Endothelial cell of umbilical vein (primary cell): ENCODE results near the gene OPN1SW. TPM values are rescaled to one million over a fixed set of nuclear protein-coding genes. Genes with fewer than 3 reads are reported as not detected.

ENCODE experiments used
- BruUV-seq: library from RNA; stranded (reverse); fragments of 400-500 nt; replicated peaks from 2 replicates; lab custom pipeline; 2021; lab: Mats Ljungman, UMichigan
- CTCF ChIA-PET: fragments of 300-600, 350-600 bp; sonication (Branson Sonifier 250); formaldehyde crosslinking; loops from one replicate; lab custom pipeline; 2021; ENCODE audit warnings: antibody characterized with exemption, inconsistent platforms; lab: Charles Lee
- POLR2A ChIA-PET: fragments of 300-600, 350-600 bp; sonication (Branson Sonifier 250); formaldehyde crosslinking; loops from one replicate; lab custom pipeline; 2021; ENCODE audit warnings: antibody characterized with exemption, inconsistent platforms; lab: Charles Lee
- DNase-seq: peaks from one replicate; pipeline ENCODE4 v3.0.0-alpha.2; 2011; ENCODE audit warnings: low read depth, low spot score
- FAIRE-seq: peaks from 2 replicates; lab custom pipeline; 2011; peaks lifted over from hg19 to GRCh38; lab: Jason Lieb, UNC
- H2AFZ ChIP-seq: 2 replicates; pipeline ENCODE4 v1.6.0; 2012; ENCODE audit warnings: low read depth, low read length, control low read depth, inconsistent platforms
- H3K27ac ChIP-seq: 2 replicates; pipeline ENCODE4 v1.5.1; 2011; ENCODE audit warnings: low read depth, mild to moderate bottlenecking, control low read depth, low read length, moderate library complexity; ENCODE audit not compliant: insufficient read depth
- H3K27me3 ChIP-seq, 2 experiments: 2 replicates each; pipeline versions ENCODE4 v1.6.0 to v1.6.1; 2011; ENCODE audit warnings: low read length in 2 of 2, mixed read lengths in 1 of 2; ENCODE audit not compliant: control insufficient read depth in 2 of 2, insufficient read depth in 2 of 2
- H3K36me3 ChIP-seq, 2 experiments: 2 replicates in 1 of 2; 3 replicates in 1 of 2; pipeline ENCODE4 v1.5.1; 2011; ENCODE audit warnings: low read length in 2 of 2, mild to moderate bottlenecking in 1 of 2, moderate library complexity in 1 of 2; ENCODE audit not compliant: control insufficient read depth in 2 of 2, insufficient read depth in 2 of 2; ENCODE audit errors: extremely low read depth in 1 of 2
- H3K4me1 ChIP-seq: 3 replicates; pipeline ENCODE4 v1.5.1; 2011; ENCODE audit warnings: mild to moderate bottlenecking, low read length; ENCODE audit not compliant: control insufficient read depth, insufficient read depth; ENCODE audit errors: extremely low read depth
- H3K4me2 ChIP-seq: 2 replicates; pipeline ENCODE4 v1.6.1; 2011; ENCODE audit warnings: low read length, control low read depth, mixed read lengths; ENCODE audit not compliant: insufficient read depth
- H3K4me3 ChIP-seq, 3 experiments: fragments of 200-600 bp in 1 of 3; sonication (generic), shearing (Covaris generic) in 1 of 3; replicated peaks in 1 of 3; 2 replicates each; pipeline ENCODE4 v1.5.1; 2011 to 2016; ENCODE audit warnings: control low read depth in 3 of 3, low read length in 3 of 3, mild to moderate bottlenecking in 2 of 3, inconsistent platforms in 1 of 3, low read depth in 1 of 3, moderate library complexity in 1 of 3; ENCODE audit not compliant: insufficient read depth in 1 of 3
- H3K79me2 ChIP-seq: 2 replicates; pipeline ENCODE4 v1.6.0; 2012; ENCODE audit warnings: low read length, inconsistent platforms; ENCODE audit not compliant: control insufficient read depth, insufficient read depth
- H3K9ac ChIP-seq: replicated peaks from 2 replicates; pipeline ENCODE3; 2011; ENCODE audit warnings: low read length, control low read depth; ENCODE audit not compliant: insufficient read depth; ENCODE audit errors: extremely low read depth
- H3K9me1 ChIP-seq: replicated peaks from 3 replicates; pipeline ENCODE4 v1.6.0; 2011; ENCODE audit warnings: mild to moderate bottlenecking, low read length; ENCODE audit not compliant: control insufficient read depth, insufficient read depth; ENCODE audit errors: extremely low read depth
- H3K9me3 ChIP-seq: replicated peaks from 2 replicates; pipeline ENCODE4 v1.5.1; 2012; ENCODE audit warnings: low read length, inconsistent platforms; ENCODE audit not compliant: control insufficient read depth, insufficient read depth
- H4K20me1 ChIP-seq: replicated peaks from 2 replicates; pipeline ENCODE3; 2011; ENCODE audit warnings: mild to moderate bottlenecking, low read length; ENCODE audit not compliant: control insufficient read depth, insufficient read depth; ENCODE audit errors: extremely low read depth
- EZH2 ChIP-seq: IDR thresholded peaks from 2 replicates; pipeline ENCODE4 v1.6.1; 2012; ENCODE audit warnings: borderline replicate concordance, low read depth, mild to moderate bottlenecking, moderate library complexity, low read length, inconsistent platforms; ENCODE audit not compliant: severe bottlenecking
- FOS ChIP-seq: IDR thresholded peaks from 2 replicates; pipeline ENCODE4 v1.6.1; 2011; ENCODE audit warnings: mild to moderate bottlenecking, low read length, moderate library complexity, borderline replicate concordance; ENCODE audit not compliant: insufficient read depth
- GATA2 ChIP-seq: IDR thresholded peaks from 2 replicates; pipeline ENCODE4 v1.7.0; 2011; ENCODE audit warnings: low read depth, mild to moderate bottlenecking, moderate library complexity, mixed read lengths, low read length; ENCODE audit not compliant: insufficient read length, insufficient read depth
- JUN ChIP-seq: IDR thresholded peaks from 2 replicates; pipeline ENCODE4 v1.6.1; 2011; ENCODE audit warnings: borderline replicate concordance, low read depth; ENCODE audit not compliant: insufficient read length, insufficient read depth
- MAX ChIP-seq: IDR thresholded peaks from 2 replicates; pipeline ENCODE4 v1.6.1; 2011; ENCODE audit not compliant: insufficient read depth, insufficient read length
- MYC ChIP-seq: IDR thresholded peaks from one replicate; pipeline ENCODE4 v1.6.1; 2011; ENCODE audit warnings: mild to moderate bottlenecking, low read depth, low read length
- POLR2A ChIP-seq: IDR thresholded peaks from 2 replicates; pipeline ENCODE4 v1.6.1; 2012; ENCODE audit warnings: low read depth, mild to moderate bottlenecking, control low read depth, low read length
- POLR2AphosphoS5 ChIP-seq: IDR thresholded peaks from 2 replicates; pipeline ENCODE4 v1.6.1; 2012; ENCODE audit warnings: low read depth, mild to moderate bottlenecking, control low read depth, low read length, moderate library complexity; ENCODE audit not compliant: insufficient read depth
- dilution Hi-C: fragments of 300-500 bp; cut with MboI; formaldehyde crosslinking; loops from one replicate; pipeline ENCODE4 v1.15.0; 2019; ENCODE audit warnings: low sequenced_read_pairs; ENCODE audit not compliant: extremely low pct_ligation_motif_present
- intact Hi-C: fragments of 100-400 bp; cut with micrococcal nuclease; formaldehyde crosslinking; loops from one replicate; pipeline ENCODE4 v1.10.0; 2022
- polyA plus RNA-seq, 4 experiments: library from polyadenylated mRNA; depleted of rRNA in 3 of 4; stranded (reverse) in 3 of 4; unstranded in 1 of 4; fragments of >200 nt; gene quantifications; 2 replicates each; pipeline versions ENCODE4 v1.2.1 to v1.2.3, GENCODE V29; 2011 to 2012; ENCODE audit warnings: missing spikeins in 1 of 4
- total RNA-seq: library from RNA; stranded (reverse); gene quantifications from 2 replicates; pipeline ENCODE4 v1.2.3, GENCODE V29; 2021
- TF ChIP-seq, protein P1 (sequence below), 2 donors: IDR thresholded peaks; 1 replicate in 1 of 2; 2 replicates in 1 of 2; pipeline ENCODE4 v1.5.1; 2011; ENCODE audit warnings: low read length in 2 of 2, mild to moderate bottlenecking in 2 of 2, moderate library complexity in 2 of 2, control low read depth in 1 of 2, inconsistent platforms in 1 of 2, low read depth in 1 of 2; ENCODE audit not compliant: insufficient read depth in 1 of 2; ENCODE audit errors: extremely low read depth in 1 of 2

OPN1SW gene
- total and polyA plus RNA-seq, 2 donors (not counting 3 experiments of a cell fraction or from before 2014, with no cell fraction given) = not detected

- TF ChIP-seq MYC (no peak), EZH2 (no peak), GATA2 (no peak), JUN (no peak), FOS (no peak), POLR2AphosphoS5 (no peak), MAX (no peak)
These were observed 28.9 kb upstream of the OPN1SW start for GRCh38 chr7:128804484-128804883.

GRCh38 chr7:128801667-128802418 lies 26.2 kb upstream of the OPN1SW start:
- Histone ChIP-seq H3K9me3 (no peaks in the 10 kb centered on the region), H3K36me3 (no peaks in the 10 kb centered on the region), H3K27ac (no peak overlapping the region), H3K79me2 (no peaks in the 10 kb centered on the region), H4K20me1 (no peaks in the 10 kb centered on the region), H3K4me2 (no peak overlapping the region), H3K4me1 (no peaks in the 10 kb centered on the region), H3K27me3 (no peaks in the 10 kb centered on the region), H3K9ac (no peak overlapping the region), H2AFZ (no peak overlapping the region), H3K9me1 (no peaks in the 10 kb centered on the region), H3K4me3 (no peak overlapping the region)
- TF ChIP-seq FOS = no peak
- TF ChIP-seq JUN = no peak
- TF ChIP-seq GATA2 = no peak
- TF ChIP-seq, protein P1, sequence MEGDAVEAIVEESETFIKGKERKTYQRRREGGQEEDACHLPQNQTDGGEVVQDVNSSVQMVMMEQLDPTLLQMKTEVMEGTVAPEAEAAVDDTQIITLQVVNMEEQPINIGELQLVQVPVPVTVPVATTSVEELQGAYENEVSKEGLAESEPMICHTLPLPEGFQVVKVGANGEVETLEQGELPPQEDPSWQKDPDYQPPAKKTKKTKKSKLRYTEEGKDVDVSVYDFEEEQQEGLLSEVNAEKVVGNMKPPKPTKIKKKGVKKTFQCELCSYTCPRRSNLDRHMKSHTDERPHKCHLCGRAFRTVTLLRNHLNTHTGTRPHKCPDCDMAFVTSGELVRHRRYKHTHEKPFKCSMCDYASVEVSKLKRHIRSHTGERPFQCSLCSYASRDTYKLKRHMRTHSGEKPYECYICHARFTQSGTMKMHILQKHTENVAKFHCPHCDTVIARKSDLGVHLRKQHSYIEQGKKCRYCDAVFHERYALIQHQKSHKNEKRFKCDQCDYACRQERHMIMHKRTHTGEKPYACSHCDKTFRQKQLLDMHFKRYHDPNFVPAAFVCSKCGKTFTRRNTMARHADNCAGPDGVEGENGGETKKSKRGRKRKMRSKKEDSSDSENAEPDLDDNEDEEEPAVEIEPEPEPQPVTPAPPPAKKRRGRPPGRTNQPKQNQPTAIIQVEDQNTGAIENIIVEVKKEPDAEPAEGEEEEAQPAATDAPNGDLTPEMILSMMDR (IDR thresholded peaks at IDR 0.05; ENCODE audit: extremely low read depth in 1 of 2, insufficient read depth in 1 of 2, low read depth in 1 of 2, low read length in 2 of 2) = no peak
- TF ChIP-seq EZH2 = no peak
- no peak for TF ChIP-seq POLR2AphosphoS5
- no peak for TF ChIP-seq MYC
- no peak for TF ChIP-seq MAX
- TF ChIP-seq POLR2A = no peak
- dilution Hi-C loops = no loop called here
- ChIA-PET CTCF (interaction anchor here (0.6 to 0.9 kb wide), 2 partner anchors 10 to 63 kb away, joined by 3 to 4 read pairs; no protein-coding TSS in a partner anchor), POLR2A (no interaction called here)
- no peak for FAIRE-seq
- intact Hi-C loops = no loop called here
- no peak for DNase-seq
- no TSS peak for BruUV-seq

More at GRCh38 chr7:128804484-128804883, 28.9 kb upstream of the OPN1SW start:
- ChIA-PET CTCF (no interaction called here), POLR2A (no interaction called here)
- Histone ChIP-seq H3K79me2 (no peaks in the 10 kb centered on the region), H3K36me3 (no peaks in the 10 kb centered on the region), H2AFZ (no peak overlapping the region), H3K9ac (no peak overlapping the region), H3K27ac (no peak overlapping the region), H4K20me1 (no peaks in the 10 kb centered on the region), H3K4me3 (no peak overlapping the region), H3K4me1 (no peaks in the 10 kb centered on the region), H3K27me3 (no peaks in the 10 kb centered on the region), H3K4me2 (no peak overlapping the region), H3K9me1 (no peaks in the 10 kb centered on the region), H3K9me3 (no peaks in the 10 kb centered on the region)
- intact Hi-C loops (no loop called here), dilution Hi-C loops (no loop called here)
- BruUV-seq = no TSS peak
- DNase-seq = no peak
- FAIRE-seq = no peak
